ENCODE results near the gene TRIM8.

The TRIM8 gene

DNA sequence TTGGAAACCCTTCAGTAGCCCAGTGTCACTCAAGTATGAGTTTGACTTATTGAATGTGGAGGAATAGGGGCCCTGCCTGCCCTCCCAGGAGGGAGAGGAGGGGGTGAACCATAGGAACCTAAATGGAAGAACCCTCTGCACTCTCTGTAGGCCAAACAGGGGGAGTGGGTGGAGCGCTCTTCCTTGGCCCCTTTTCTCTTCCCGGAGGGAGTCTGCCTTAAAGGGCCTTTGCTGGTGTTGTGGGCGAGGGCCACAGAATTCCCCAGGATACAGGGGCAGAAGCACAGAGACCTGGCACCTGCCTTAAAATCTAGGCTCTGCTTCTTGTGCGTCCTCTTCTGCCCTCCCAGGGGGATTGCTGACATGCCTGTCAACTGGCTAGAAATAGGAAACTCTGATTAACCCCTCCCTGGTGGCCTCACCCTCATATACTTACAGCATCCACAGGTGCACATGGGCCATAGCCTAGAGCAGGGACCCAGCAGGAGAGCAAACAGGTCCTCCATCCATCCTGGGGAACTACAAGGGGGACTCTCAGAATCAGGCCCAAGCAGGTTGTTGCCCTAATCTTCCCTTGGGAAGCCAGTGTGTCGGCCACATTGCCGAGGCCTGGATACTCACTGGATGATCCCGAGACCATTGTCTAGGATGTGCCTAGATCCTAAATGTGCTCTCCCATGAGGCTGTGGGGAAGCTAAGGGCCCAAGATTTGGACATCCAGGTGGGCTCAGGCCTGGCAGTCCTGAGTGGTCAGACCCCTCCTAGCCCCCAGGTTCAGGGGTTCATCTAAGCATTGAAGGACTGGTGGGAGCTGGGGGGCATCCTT lies 3.4 kb downstream of the TRIM8 start:
- H3K27ac ChIP-seq, result no peak overlapping the region
- in situ Hi-C loops (cut with HindIII; ENCODE audit: low pct_ligation_motif_present, low sequenced_read_pairs), result no loop called here
- peak overlapping the region; percentile 85 for H3K4me3 ChIP-seq (ENCODE audit: low read depth, low read length)
- H3K27me3 ChIP-seq (replicated peaks), result no peaks in the 10 kb centered on the region
- peaks cover 16% of the 10 kb centered on the region for H3K36me3 ChIP-seq (replicated peaks)
- no peak for DNase-seq
- TF ChIP-seq, protein P1, sequence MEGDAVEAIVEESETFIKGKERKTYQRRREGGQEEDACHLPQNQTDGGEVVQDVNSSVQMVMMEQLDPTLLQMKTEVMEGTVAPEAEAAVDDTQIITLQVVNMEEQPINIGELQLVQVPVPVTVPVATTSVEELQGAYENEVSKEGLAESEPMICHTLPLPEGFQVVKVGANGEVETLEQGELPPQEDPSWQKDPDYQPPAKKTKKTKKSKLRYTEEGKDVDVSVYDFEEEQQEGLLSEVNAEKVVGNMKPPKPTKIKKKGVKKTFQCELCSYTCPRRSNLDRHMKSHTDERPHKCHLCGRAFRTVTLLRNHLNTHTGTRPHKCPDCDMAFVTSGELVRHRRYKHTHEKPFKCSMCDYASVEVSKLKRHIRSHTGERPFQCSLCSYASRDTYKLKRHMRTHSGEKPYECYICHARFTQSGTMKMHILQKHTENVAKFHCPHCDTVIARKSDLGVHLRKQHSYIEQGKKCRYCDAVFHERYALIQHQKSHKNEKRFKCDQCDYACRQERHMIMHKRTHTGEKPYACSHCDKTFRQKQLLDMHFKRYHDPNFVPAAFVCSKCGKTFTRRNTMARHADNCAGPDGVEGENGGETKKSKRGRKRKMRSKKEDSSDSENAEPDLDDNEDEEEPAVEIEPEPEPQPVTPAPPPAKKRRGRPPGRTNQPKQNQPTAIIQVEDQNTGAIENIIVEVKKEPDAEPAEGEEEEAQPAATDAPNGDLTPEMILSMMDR (IDR thresholded peaks at IDR 0.05; ENCODE audit: low read depth, low read length, missing control alignments), result no peak

DNA sequence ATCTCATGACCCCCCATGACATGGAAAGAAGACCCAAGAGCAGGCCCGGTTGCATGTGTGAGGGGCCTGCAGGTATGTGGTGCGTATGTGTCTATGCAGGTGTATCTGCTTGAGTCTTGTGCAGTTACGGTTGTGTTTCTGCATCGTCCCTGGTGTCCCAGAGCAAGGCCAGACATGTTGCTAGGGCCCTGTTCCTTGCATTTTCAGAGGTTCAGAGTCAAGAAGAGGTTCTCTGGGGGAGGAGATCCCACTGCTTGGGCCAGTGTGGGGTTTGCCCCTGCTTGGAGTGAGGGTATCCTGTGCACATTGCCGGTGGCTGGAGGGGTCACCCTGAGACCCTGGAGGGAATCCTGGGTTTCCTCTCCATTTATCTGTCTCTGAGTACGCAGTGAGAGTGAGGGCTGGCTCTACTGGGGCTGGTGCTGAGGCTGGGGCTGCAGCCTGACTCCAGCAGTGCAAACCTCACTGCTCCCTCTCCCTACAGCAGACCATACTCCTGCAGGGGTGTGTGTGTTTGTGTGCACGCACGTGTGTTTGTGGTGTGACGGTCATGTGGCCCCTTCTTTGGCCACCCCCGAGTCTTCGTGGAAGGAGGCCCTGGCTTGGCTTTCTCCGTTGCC lies 4.1 kb downstream of the TRIM8 start:
- H3K36me3 ChIP-seq (replicated peaks), result peaks cover 20% of the 10 kb centered on the region
- TF ChIP-seq, protein P1 (IDR thresholded peaks at IDR 0.05; ENCODE audit: low read depth, low read length, missing control alignments), result no peak
- no peaks in the 10 kb centered on the region for H3K27me3 ChIP-seq (replicated peaks)
- in situ Hi-C loops (cut with HindIII; ENCODE audit: low pct_ligation_motif_present, low sequenced_read_pairs), result no loop called here
- no peak for DNase-seq
- no peak overlapping the region for H3K27ac ChIP-seq
- H3K4me3 ChIP-seq (ENCODE audit: low read depth, low read length), result peak overlapping the region; percentile 9

DNA sequence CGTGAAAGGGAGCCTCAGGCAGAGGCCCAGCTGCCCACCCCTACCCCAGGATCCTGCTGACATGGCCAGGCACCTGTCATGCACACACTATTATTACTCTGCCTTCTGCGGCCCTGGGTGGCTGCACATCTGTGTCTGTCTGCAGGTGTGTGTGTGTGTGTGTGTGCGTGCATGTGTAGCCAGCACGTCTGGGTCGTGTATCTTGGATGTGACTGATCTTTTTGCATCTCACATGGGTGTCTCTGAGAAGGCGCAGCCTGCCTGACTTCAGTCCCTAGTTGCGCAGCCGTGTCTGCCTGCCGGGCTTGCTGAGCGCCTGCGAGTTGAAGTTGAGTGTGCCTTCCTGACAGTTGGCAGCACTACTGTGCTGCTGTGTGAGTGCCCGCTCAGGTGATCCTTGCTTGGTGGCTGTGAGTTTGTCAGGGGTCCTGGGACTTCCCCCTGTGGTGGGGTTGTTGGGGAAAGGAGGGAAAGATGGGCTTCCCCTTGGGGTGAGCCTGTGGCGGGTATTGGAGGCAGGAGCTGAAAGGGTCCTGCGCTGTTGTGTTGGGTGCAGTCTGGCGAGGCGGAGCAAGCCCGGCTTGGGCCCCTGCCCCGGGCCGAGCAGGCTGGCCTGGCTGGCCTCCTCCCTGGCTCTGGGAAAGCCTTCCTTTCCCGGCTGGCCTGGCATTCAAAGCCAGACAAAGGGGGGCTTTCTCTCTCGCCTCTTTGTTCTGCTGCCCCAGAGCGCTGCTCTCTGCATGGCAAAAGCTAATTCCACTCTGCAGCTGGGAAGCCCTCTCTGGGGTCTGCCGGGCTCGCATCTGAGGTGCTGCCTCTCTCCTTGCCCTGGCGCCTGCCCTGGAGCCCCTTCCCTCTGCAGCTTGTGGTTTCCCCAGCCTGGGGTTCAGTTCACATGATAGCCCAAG lies 4.9 kb downstream of the TRIM8 start:
- Histone ChIP-seq H3K27me3 (replicated peaks) (no peaks in the 10 kb centered on the region), H3K36me3 (replicated peaks) (peaks cover 27% of the 10 kb centered on the region), H3K4me3 (ENCODE audit: low read depth, low read length) (peak overlapping the region; percentile 9), H3K27ac (no peak overlapping the region)
- DNase-seq, result no peak
- TF ChIP-seq, protein P1 (IDR thresholded peaks at IDR 0.05; ENCODE audit: low read depth, low read length, missing control alignments), result no peak
- in situ Hi-C loops (cut with HindIII; ENCODE audit: low pct_ligation_motif_present, low sequenced_read_pairs), result no loop called here

DNA sequence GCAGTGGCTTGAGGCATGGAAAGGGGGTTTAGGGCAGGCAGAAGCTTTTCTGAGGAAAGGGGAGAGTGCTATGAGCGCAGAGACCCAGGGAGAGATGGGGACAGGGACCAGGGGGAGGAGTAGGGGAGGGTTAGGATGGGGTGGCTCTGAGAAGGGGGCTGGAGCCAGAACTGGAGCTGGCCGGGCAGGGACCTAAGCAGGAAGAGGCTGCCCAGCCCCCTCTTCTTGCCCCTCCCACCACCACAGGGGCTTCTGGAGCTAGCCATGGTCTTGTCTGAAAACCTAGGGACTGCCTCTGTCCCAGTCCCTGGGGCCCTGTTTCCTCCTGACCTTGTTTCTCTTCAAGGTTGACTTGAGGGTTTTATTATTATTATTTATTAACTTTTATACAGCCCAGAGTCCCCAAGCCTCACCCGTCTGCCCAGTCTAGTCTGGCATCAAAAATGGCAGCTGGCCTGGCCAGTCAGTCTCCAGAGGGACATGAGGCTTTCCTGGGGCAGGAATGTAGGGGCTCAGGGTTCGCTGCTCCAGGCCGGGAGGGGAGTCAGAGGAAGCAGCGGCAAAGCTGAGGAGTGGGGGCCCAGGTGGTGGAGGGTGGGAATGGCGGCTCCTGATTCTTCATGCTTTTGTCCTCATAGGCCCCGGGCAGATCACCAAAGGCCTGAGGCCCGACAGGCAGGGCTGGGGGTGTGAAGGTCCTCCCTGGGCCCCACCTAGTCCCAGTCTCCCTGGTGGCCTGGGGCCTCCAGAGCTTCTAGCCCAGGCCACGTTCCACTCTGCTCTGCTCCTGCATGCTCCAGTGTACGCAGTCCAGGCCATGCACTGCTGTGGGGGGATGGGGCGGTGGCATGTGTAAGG lies 5.7 kb downstream of the TRIM8 start:
- no peak overlapping the region for H3K27ac ChIP-seq
- TF ChIP-seq, protein P1 (IDR thresholded peaks at IDR 0.05; ENCODE audit: low read depth, low read length, missing control alignments), result peak; percentile 2
- no peaks in the 10 kb centered on the region for H3K27me3 ChIP-seq (replicated peaks)
- no peak overlapping the region for H3K4me3 ChIP-seq (ENCODE audit: low read depth, low read length)
- no peak for DNase-seq
- in situ Hi-C loops (cut with HindIII; ENCODE audit: low pct_ligation_motif_present, low sequenced_read_pairs), result no loop called here
- peaks cover 36% of the 10 kb centered on the region for H3K36me3 ChIP-seq (replicated peaks)

Data from brain microvascular endothelial cell (primary cell).